ENCODE data around the gene ULBP1. TPM values are rescaled to one million over a fixed set of nuclear protein-coding genes. Genes with fewer than 3 reads are reported as not detected.
"Not testable (repeated sequence)": the region's sequence is repeated elsewhere in the genome, so short reads cannot be mapped to it uniquely, and the experiment has no call there.

ULBP1 gene
- total and polyA plus RNA-seq, 4 donors: 0.59 to 6.2 (median 1.8) TPM

GRCh38 chr6:149959806-149960205, 3.9 kb upstream of the ULBP1 start:
- not testable (repeated sequence) for H3K27ac ChIP-seq (ENCODE audit: low read depth in 1 of 2, low read length in 1 of 2); H3K4me3 ChIP-seq; H3K9ac ChIP-seq (ENCODE audit: insufficient read depth in 1 of 2, low read length in 2 of 2); H3K36me3 ChIP-seq (ENCODE audit: control insufficient read depth in 4 of 4, insufficient read depth in 4 of 4, low read length in 4 of 4); ATAC-seq (ENCODE audit: insufficient read depth, low FRiP score); DNase-seq; H3K9me3 ChIP-seq (ENCODE audit: control insufficient read depth in 4 of 4, insufficient read depth in 3 of 4, low read length in 3 of 4)
- peaks cover 0 to 18% (median 0%) of the 10 kb centered on the region in 5 donors for H3K4me1 ChIP-seq (ENCODE audit: control insufficient read depth in 5 of 5, insufficient read depth in 5 of 5, low read length in 5 of 5)
- WGBS, 2 donors: 83 to 95% methylated on average over 2 to 3 of the region's 4 CpGs
- peaks cover 0 to 79% (median 58%) of the 10 kb centered on the region in 3 donors for H3K27me3 ChIP-seq (ENCODE audit: control insufficient read depth in 3 of 3, insufficient read depth in 3 of 3, low read length in 2 of 3)

GRCh38 chr6:149960488-149960887, 3.3 kb upstream of the ULBP1 start:
- Histone ChIP-seq H3K36me3 (ENCODE audit: control insufficient read depth in 4 of 4, insufficient read depth in 4 of 4, low read length in 4 of 4) (no peaks in the 10 kb centered on the region), H3K27ac (ENCODE audit: low read depth in 1 of 2, low read length in 1 of 2) (no peak overlapping the region), H3K9ac (ENCODE audit: insufficient read depth in 1 of 2, low read length in 2 of 2) (no peak overlapping the region), H3K27me3 (ENCODE audit: control insufficient read depth in 3 of 3, insufficient read depth in 3 of 3, low read length in 2 of 3) (peaks cover 0 to 80% (median 60%) of the 10 kb centered on the region in 3 donors), H3K9me3 (ENCODE audit: control insufficient read depth in 4 of 4, insufficient read depth in 3 of 4, low read length in 3 of 4) (no peaks in the 10 kb centered on the region), H3K4me1 (ENCODE audit: control insufficient read depth in 5 of 5, insufficient read depth in 5 of 5, low read length in 5 of 5) (peaks cover 0 to 24% (median 3%) of the 10 kb centered on the region in 5 donors), H3K4me3 (no peak overlapping the region)
- 81 to 84% methylated on average over 6 of the region's 6 CpGs for WGBS, 2 donors
- ATAC-seq (ENCODE audit: insufficient read depth, low FRiP score) (no peak), DNase-seq (no peak)
- no peak for TF ChIP-seq CTCF (IDR thresholded peaks at IDR 0.05; ENCODE audit: control extremely low read depth, extremely low read depth)

- no peak for DNase-seq
- H3K36me3 ChIP-seq (ENCODE audit: control insufficient read depth in 4 of 4, insufficient read depth in 4 of 4, low read length in 4 of 4): no peaks in the 10 kb centered on the region
- no peak overlapping the region for H3K27ac ChIP-seq (ENCODE audit: low read depth in 1 of 2, low read length in 1 of 2)
- H3K9ac ChIP-seq (ENCODE audit: insufficient read depth in 1 of 2, low read length in 2 of 2): no peak overlapping the region
- TF ChIP-seq CTCF (IDR thresholded peaks at IDR 0.05; ENCODE audit: control extremely low read depth, extremely low read depth): no peak
- H3K9me3 ChIP-seq (ENCODE audit: control insufficient read depth in 4 of 4, insufficient read depth in 3 of 4, low read length in 3 of 4): no peaks in the 10 kb centered on the region
- no peak overlapping the region for H3K4me3 ChIP-seq
- H3K27me3 ChIP-seq (ENCODE audit: control insufficient read depth in 3 of 3, insufficient read depth in 3 of 3, low read length in 2 of 3): peaks cover 0 to 84% (median 54%) of the 10 kb centered on the region in 3 donors
- WGBS, 2 donors: 66 to 72% methylated on average over 6 of the region's 6 CpGs
- H3K4me1 ChIP-seq (ENCODE audit: control insufficient read depth in 5 of 5, insufficient read depth in 5 of 5, low read length in 5 of 5): peaks cover 0 to 24% (median 4%) of the 10 kb centered on the region in 5 donors
- ATAC-seq (ENCODE audit: insufficient read depth, low FRiP score): no peak
These were observed 1.9 kb upstream of the ULBP1 start for GRCh38 chr6:149961728-149962425.

GRCh38 chr6:149962461-149963211, 1.1 kb upstream of the ULBP1 start:
- Histone ChIP-seq H3K27me3 (ENCODE audit: control insufficient read depth in 3 of 3, insufficient read depth in 3 of 3, low read length in 2 of 3) (peaks cover 0 to 85% (median 50%) of the 10 kb centered on the region in 3 donors), H3K9me3 (ENCODE audit: control insufficient read depth in 4 of 4, insufficient read depth in 3 of 4, low read length in 3 of 4) (no peaks in the 10 kb centered on the region), H3K4me3 (no peak overlapping the region), H3K4me1 (ENCODE audit: control insufficient read depth in 5 of 5, insufficient read depth in 5 of 5, low read length in 5 of 5) (peaks cover 0 to 24% (median 4%) of the 10 kb centered on the region in 5 donors), H3K36me3 (ENCODE audit: control insufficient read depth in 4 of 4, insufficient read depth in 4 of 4, low read length in 4 of 4) (no peaks in the 10 kb centered on the region), H3K9ac (ENCODE audit: insufficient read depth in 1 of 2, low read length in 2 of 2) (no peak overlapping the region), H3K27ac (ENCODE audit: low read depth in 1 of 2, low read length in 1 of 2) (no peak overlapping the region)
- no peak for ATAC-seq (ENCODE audit: insufficient read depth, low FRiP score)
- no peak for TF ChIP-seq CTCF (IDR thresholded peaks at IDR 0.05; ENCODE audit: control extremely low read depth, extremely low read depth)
- WGBS, 2 donors: 68 to 78% methylated on average over 7 of the region's 7 CpGs
- no peak for DNase-seq
